ENCODE results near the gene ARRDC4. TPM values are rescaled to one million over a fixed set of nuclear protein-coding genes. Genes with fewer than 3 reads are reported as not detected.

Gene ARRDC4
- total RNA-seq, 2 experiments from 2014 or later, result 3.5 TPM

DNA sequence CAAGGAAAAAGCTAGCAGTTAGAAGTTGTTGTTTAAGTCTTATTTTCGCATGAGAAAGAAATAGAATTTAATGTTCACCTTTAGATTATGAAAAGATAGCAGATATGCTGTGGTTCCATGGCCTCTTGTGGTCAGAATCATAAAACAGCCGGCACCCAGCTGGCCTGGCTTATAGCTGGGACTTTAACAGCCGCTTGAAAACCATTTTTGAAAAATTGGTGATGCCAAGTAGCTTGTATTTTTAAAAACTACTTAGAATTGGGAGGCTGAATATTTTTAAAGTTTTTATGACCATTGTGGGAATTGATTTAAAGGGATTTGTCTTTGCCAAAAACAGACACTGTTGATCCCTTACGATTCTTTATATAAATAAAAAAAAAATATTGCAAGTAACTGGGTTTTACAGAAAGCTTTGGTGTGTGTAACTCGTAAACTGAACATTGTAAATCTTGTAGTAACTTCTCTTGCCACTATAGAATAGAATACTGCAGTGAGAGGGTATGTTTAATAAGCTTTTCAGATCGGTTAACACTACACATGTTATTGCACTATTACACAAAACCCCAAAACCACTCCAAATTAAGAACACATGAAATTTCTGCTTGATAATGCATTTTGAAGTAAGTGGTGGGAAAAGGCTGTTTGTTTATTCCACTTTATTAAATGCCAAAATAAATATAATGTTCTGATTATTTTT lies 6.6 kb downstream of the ARRDC4 start:
- H3K27me3 Mint-ChIP-seq, result no peaks in the 10 kb centered on the region
- POLR2A ChIA-PET, result no interaction called here
- Histone ChIP-seq H3K4me3 (ENCODE audit: low read length) (no peak overlapping the region), H3K27ac (ENCODE audit: low read depth in 1 of 2, low read length in 2 of 2) (no peak overlapping the region), H3K27me3 (ENCODE audit: control insufficient read depth in 1 of 2, insufficient read depth in 2 of 2, low read length in 2 of 2) (no peaks in the 10 kb centered on the region), H3K36me3 (ENCODE audit: insufficient read depth, low read length) (peaks cover 4% of the 10 kb centered on the region), H3K9me3 (ENCODE audit: control insufficient read depth in 1 of 2, insufficient read depth in 1 of 2, low read length in 2 of 2) (no peaks in the 10 kb centered on the region), H3K4me1 (ENCODE audit: insufficient read depth, low read length) (no peaks in the 10 kb centered on the region)
- CTCF ChIA-PET, result no interaction called here
- H3K4me3 Mint-ChIP-seq, result no peak overlapping the region
- no peaks in the 10 kb centered on the region for H3K9me3 Mint-ChIP-seq
- ATAC-seq (ENCODE audit: poor library complexity) (no peak), DNase-seq (no peak)
- H3K27ac Mint-ChIP-seq, result no peak overlapping the region
- intact Hi-C loops (cut with DNase I, micrococcal nuclease), result no loop called here
- TF ChIP-seq, protein P1, sequence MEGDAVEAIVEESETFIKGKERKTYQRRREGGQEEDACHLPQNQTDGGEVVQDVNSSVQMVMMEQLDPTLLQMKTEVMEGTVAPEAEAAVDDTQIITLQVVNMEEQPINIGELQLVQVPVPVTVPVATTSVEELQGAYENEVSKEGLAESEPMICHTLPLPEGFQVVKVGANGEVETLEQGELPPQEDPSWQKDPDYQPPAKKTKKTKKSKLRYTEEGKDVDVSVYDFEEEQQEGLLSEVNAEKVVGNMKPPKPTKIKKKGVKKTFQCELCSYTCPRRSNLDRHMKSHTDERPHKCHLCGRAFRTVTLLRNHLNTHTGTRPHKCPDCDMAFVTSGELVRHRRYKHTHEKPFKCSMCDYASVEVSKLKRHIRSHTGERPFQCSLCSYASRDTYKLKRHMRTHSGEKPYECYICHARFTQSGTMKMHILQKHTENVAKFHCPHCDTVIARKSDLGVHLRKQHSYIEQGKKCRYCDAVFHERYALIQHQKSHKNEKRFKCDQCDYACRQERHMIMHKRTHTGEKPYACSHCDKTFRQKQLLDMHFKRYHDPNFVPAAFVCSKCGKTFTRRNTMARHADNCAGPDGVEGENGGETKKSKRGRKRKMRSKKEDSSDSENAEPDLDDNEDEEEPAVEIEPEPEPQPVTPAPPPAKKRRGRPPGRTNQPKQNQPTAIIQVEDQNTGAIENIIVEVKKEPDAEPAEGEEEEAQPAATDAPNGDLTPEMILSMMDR (IDR thresholded peaks at IDR 0.05), result no peak
- peaks cover 25% of the 10 kb centered on the region for H3K36me3 Mint-ChIP-seq (ENCODE audit: low read depth)
- peaks cover 6% of the 10 kb centered on the region for H3K4me1 Mint-ChIP-seq (ENCODE audit: low read depth)

DNA sequence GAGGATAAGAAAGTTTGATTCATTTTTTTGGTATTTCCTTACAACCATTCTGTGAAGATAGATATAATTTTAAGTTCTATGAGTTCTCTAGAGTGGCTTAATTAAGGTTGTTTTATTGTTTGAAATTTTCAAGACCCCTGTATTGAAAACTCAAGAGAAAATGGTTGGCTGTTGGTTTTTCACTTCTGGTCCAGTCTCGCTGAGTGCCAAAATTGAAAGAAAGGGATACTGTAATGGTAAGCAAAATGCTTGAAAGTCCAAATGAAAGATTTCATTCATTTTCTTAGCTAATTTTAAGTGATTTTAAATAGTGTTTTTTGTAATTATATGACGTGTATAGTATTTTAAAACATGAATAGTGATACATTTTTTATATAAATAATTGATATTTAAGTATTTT lies 7.4 kb downstream of the ARRDC4 start:
- POLR2A ChIA-PET, result no interaction called here

DNA sequence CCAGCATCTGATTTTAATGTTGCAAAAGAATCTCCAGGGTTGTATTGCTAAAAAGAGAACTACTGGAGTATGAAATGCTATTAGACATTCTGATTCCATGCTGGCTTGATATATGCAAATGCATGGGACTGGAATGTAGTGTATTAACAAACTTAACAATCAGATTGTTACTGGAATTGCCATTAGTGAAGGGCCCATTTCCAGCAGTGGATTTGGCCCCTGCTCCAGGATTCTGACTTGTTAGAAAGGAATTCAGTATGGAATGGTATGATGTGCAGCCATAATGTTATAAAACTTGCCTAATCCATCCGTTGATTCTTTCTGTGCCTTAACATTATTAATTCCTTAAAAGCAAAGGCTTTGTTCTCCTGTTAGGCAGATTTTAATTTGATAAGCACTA lies 7.9 kb downstream of the ARRDC4 start:
- no peak overlapping the region for H3K27ac Mint-ChIP-seq
- ATAC-seq (ENCODE audit: poor library complexity), result no peak
- H3K36me3 Mint-ChIP-seq (ENCODE audit: low read depth), result peaks cover 35% of the 10 kb centered on the region
- no peaks in the 10 kb centered on the region for H3K27me3 Mint-ChIP-seq
- H3K36me3 ChIP-seq (ENCODE audit: insufficient read depth, low read length), result peaks cover 4% of the 10 kb centered on the region
- TF ChIP-seq, protein P1 (IDR thresholded peaks at IDR 0.05), result no peak
- no peaks in the 10 kb centered on the region for H3K4me1 Mint-ChIP-seq (ENCODE audit: low read depth)
- no peaks in the 10 kb centered on the region for H3K9me3 Mint-ChIP-seq
- H3K4me3 Mint-ChIP-seq, result no peak overlapping the region
- H3K27me3 ChIP-seq (ENCODE audit: control insufficient read depth in 1 of 2, insufficient read depth in 2 of 2, low read length in 2 of 2), result no peaks in the 10 kb centered on the region
- H3K4me3 ChIP-seq (ENCODE audit: low read length), result no peak overlapping the region
- no peaks in the 10 kb centered on the region for H3K9me3 ChIP-seq (ENCODE audit: control insufficient read depth in 1 of 2, insufficient read depth in 1 of 2, low read length in 2 of 2)
- DNase-seq, result no peak
- H3K4me1 ChIP-seq (ENCODE audit: insufficient read depth, low read length), result no peaks in the 10 kb centered on the region
- intact Hi-C loops (cut with DNase I, micrococcal nuclease), result no loop called here
- ChIA-PET CTCF (no interaction called here), POLR2A (no interaction called here)
- H3K27ac ChIP-seq (ENCODE audit: low read depth in 1 of 2, low read length in 2 of 2), result no peak overlapping the region

More for the DNA sequence above, 7.4 kb downstream of the ARRDC4 start:
- TF ChIP-seq, protein P1 (IDR thresholded peaks at IDR 0.05), result no peak
- no peak for ATAC-seq (ENCODE audit: poor library complexity)
- Mint-ChIP-seq H3K36me3 (ENCODE audit: low read depth) (peaks cover 32% of the 10 kb centered on the region), H3K4me3 (no peak overlapping the region), H3K27ac (no peak overlapping the region), H3K9me3 (no peaks in the 10 kb centered on the region), H3K4me1 (ENCODE audit: low read depth) (no peaks in the 10 kb centered on the region), H3K27me3 (no peaks in the 10 kb centered on the region)
- CTCF ChIA-PET, result no interaction called here
- H3K4me1 ChIP-seq (ENCODE audit: insufficient read depth, low read length), result no peaks in the 10 kb centered on the region
- no peaks in the 10 kb centered on the region for H3K9me3 ChIP-seq (ENCODE audit: control insufficient read depth in 1 of 2, insufficient read depth in 1 of 2, low read length in 2 of 2)
- H3K4me3 ChIP-seq (ENCODE audit: low read length), result no peak overlapping the region
- peaks cover 4% of the 10 kb centered on the region for H3K36me3 ChIP-seq (ENCODE audit: insufficient read depth, low read length)
- DNase-seq, result no peak
- H3K27me3 ChIP-seq (ENCODE audit: control insufficient read depth in 1 of 2, insufficient read depth in 2 of 2, low read length in 2 of 2), result no peaks in the 10 kb centered on the region
- intact Hi-C loops (cut with DNase I, micrococcal nuclease), result no loop called here
- H3K27ac ChIP-seq (ENCODE audit: low read depth in 1 of 2, low read length in 2 of 2), result no peak overlapping the region
